Measurements from ENCODE around the gene DPY19L3. TPM values are rescaled to one million over a fixed set of nuclear protein-coding genes. Genes with fewer than 3 reads are reported as not detected.

Gene DPY19L3
- total RNA-seq, 2 experiments from 2014 or later = 7.3 to 8.5 TPM

DNA sequence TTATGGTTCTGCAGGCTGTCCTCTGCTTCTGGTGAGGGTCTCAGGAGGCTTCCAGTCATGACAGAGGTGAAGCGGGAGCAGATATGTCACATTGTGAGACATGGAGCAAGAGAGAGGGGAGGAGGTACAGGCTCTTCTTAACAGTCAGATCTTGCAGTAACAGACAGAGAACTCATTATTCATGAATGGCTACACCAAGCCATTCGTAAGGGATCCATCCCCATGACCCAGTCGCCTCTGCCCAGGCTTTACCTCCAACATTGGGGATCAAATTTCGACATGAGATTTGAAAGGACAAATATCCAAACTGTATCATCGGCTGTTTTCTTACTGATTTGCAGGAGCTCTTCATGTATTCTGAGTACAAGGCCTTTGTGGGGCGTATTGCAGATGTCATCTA is 38.5 kb upstream of the DPY19L3 start:
- peaks cover 58% of the 10 kb centered on the region for H3K36me3 ChIP-seq (ENCODE audit: insufficient read depth, low read length)
- DNase-seq = no peak
- ATAC-seq (ENCODE audit: poor library complexity) = no peak
- ChIA-PET CTCF (interaction anchor here (0.8 kb wide), 1 partner anchor 22 kb away, joined by 4 read pairs; the partner anchor contains the start of gene ZNF507), POLR2A (no interaction called here)
- Mint-ChIP-seq H3K9me3 (no peaks in the 10 kb centered on the region), H3K36me3 (ENCODE audit: low read depth) (peaks cover 97% of the 10 kb centered on the region), H3K4me3 (no peak overlapping the region), H3K27ac (no peak overlapping the region), H3K4me1 (ENCODE audit: low read depth) (peaks cover 83% of the 10 kb centered on the region), H3K27me3 (no peaks in the 10 kb centered on the region)
- peaks cover 11% of the 10 kb centered on the region for H3K4me1 ChIP-seq (ENCODE audit: insufficient read depth, low read length)
- H3K27me3 ChIP-seq (ENCODE audit: control insufficient read depth in 1 of 2, insufficient read depth in 2 of 2, low read length in 2 of 2) = no peaks in the 10 kb centered on the region
- TF ChIP-seq CTCF (IDR thresholded peaks at IDR 0.05) = no peak
- no peak overlapping the region for H3K27ac ChIP-seq (ENCODE audit: low read depth in 1 of 2, low read length in 2 of 2)
- intact Hi-C loops (cut with DNase I, micrococcal nuclease) = no loop called here
- no peaks in the 10 kb centered on the region for H3K9me3 ChIP-seq (ENCODE audit: control insufficient read depth in 1 of 2, insufficient read depth in 1 of 2, low read length in 2 of 2)
- no peak overlapping the region for H3K4me3 ChIP-seq (ENCODE audit: low read length)

- H3K27me3 ChIP-seq (ENCODE audit: control insufficient read depth in 1 of 2, insufficient read depth in 2 of 2, low read length in 2 of 2) = no peaks in the 10 kb centered on the region
- intact Hi-C loops (cut with DNase I, micrococcal nuclease) = no loop called here
- Mint-ChIP-seq H3K4me3 (no peak overlapping the region), H3K4me1 (ENCODE audit: low read depth) (peaks cover 74% of the 10 kb centered on the region), H3K27ac (no peak overlapping the region), H3K9me3 (no peaks in the 10 kb centered on the region), H3K36me3 (ENCODE audit: low read depth) (peaks cover 97% of the 10 kb centered on the region), H3K27me3 (no peaks in the 10 kb centered on the region)
- no peaks in the 10 kb centered on the region for H3K9me3 ChIP-seq (ENCODE audit: control insufficient read depth in 1 of 2, insufficient read depth in 1 of 2, low read length in 2 of 2)
- no peak overlapping the region for H3K4me3 ChIP-seq (ENCODE audit: low read length)
- DNase-seq = no peak
- H3K36me3 ChIP-seq (ENCODE audit: insufficient read depth, low read length) = peaks cover 58% of the 10 kb centered on the region
- ChIA-PET POLR2A (no interaction called here), CTCF (interaction anchor here (0.8 kb wide), 1 partner anchor 23 kb away, joined by 4 read pairs; the partner anchor contains the start of gene ZNF507)
- peaks cover 11% of the 10 kb centered on the region for H3K4me1 ChIP-seq (ENCODE audit: insufficient read depth, low read length)
- H3K27ac ChIP-seq (ENCODE audit: low read depth in 1 of 2, low read length in 2 of 2) = no peak overlapping the region
- no peak for ATAC-seq (ENCODE audit: poor library complexity)
- TF ChIP-seq CTCF (IDR thresholded peaks at IDR 0.05) = no peak
These were observed 37.5 kb upstream of the DPY19L3 start for GRCh38 chr19:32367948-32368536.

GRCh38 chr19:32368787-32369186 is 36.8 kb upstream of the DPY19L3 start:
- intact Hi-C loops (cut with DNase I, micrococcal nuclease) = no loop called here
- peaks cover 97% of the 10 kb centered on the region for H3K36me3 Mint-ChIP-seq (ENCODE audit: low read depth)
- H3K9me3 Mint-ChIP-seq = no peaks in the 10 kb centered on the region
- no peak for ATAC-seq (ENCODE audit: poor library complexity)
- CTCF ChIA-PET = no interaction called here
- no peak overlapping the region for H3K4me3 ChIP-seq (ENCODE audit: low read length)
- H3K36me3 ChIP-seq (ENCODE audit: insufficient read depth, low read length) = peaks cover 57% of the 10 kb centered on the region
- H3K27me3 ChIP-seq (ENCODE audit: control insufficient read depth in 1 of 2, insufficient read depth in 2 of 2, low read length in 2 of 2) = no peaks in the 10 kb centered on the region
- POLR2A ChIA-PET = no interaction called here
- H3K4me1 ChIP-seq (ENCODE audit: insufficient read depth, low read length) = peaks cover 8% of the 10 kb centered on the region
- TF ChIP-seq CTCF (IDR thresholded peaks at IDR 0.05) = no peak
- no peaks in the 10 kb centered on the region for H3K27me3 Mint-ChIP-seq
- no peak overlapping the region for H3K27ac Mint-ChIP-seq
- H3K4me1 Mint-ChIP-seq (ENCODE audit: low read depth) = peaks cover 71% of the 10 kb centered on the region
- no peak for DNase-seq
- no peak overlapping the region for H3K4me3 Mint-ChIP-seq
- no peaks in the 10 kb centered on the region for H3K9me3 ChIP-seq (ENCODE audit: control insufficient read depth in 1 of 2, insufficient read depth in 1 of 2, low read length in 2 of 2)
- H3K27ac ChIP-seq (ENCODE audit: low read depth in 1 of 2, low read length in 2 of 2) = no peak overlapping the region
